Hepatocyte (in vitro differentiated cells): Measurements from ENCODE around the gene SNX24. TPM values are rescaled to one million over a fixed set of nuclear protein-coding genes. Genes with fewer than 3 reads are reported as not detected.

ENCODE experiments used
- DNase-seq: peaks from one replicate; pipeline ENCODE4 v3.0.0-alpha.2; 2016; ENCODE audit warnings: low spot score
- H2AFZ ChIP-seq: fragments of 200-600 bp; sonication (generic); 2 replicates; pipeline ENCODE4 v1.6.0; 2016; ENCODE audit warnings: antibody characterized with exemption, mild to moderate bottlenecking
- H3K27ac ChIP-seq: fragments of 200-600 bp; sonication (generic); 2 replicates; pipeline ENCODE4 v1.5.1; 2016; ENCODE audit warnings: mild to moderate bottlenecking
- H3K27me3 ChIP-seq: fragments of 200-600 bp; sonication (generic); 2 replicates; pipeline ENCODE4 v1.6.1; 2016
- H3K36me3 ChIP-seq: fragments of 200-600 bp; sonication (generic); replicated peaks from 2 replicates; pipeline ENCODE4 v1.5.1; 2016; ENCODE audit warnings: low read depth; ENCODE audit not compliant: insufficient read depth
- H3K4me1 ChIP-seq: fragments of 200-600 bp; sonication (generic); 2 replicates; pipeline ENCODE4 v1.5.1; 2016; ENCODE audit warnings: mild to moderate bottlenecking, moderate library complexity; ENCODE audit not compliant: insufficient read depth
- H3K4me2 ChIP-seq: fragments of 200-600 bp; sonication (generic); 2 replicates; pipeline ENCODE4 v1.6.0; 2016
- H3K4me3 ChIP-seq: fragments of 200-600 bp; sonication (generic); 2 replicates; pipeline ENCODE4 v1.5.1; 2016; ENCODE audit warnings: mild to moderate bottlenecking
- H3K79me2 ChIP-seq: fragments of 200-600 bp; sonication (generic); 2 replicates; pipeline ENCODE4 v1.6.0; 2017; ENCODE audit warnings: mild to moderate bottlenecking
- H3K9me2 ChIP-seq: fragments of 200-600 bp; sonication (generic); replicated peaks from 2 replicates; pipeline ENCODE4 v1.6.0; 2017; ENCODE audit warnings: mild to moderate bottlenecking; ENCODE audit not compliant: insufficient read depth
- H3K9me3 ChIP-seq: fragments of 200-600 bp; sonication (generic); 2 replicates; pipeline ENCODE4 v1.5.1; 2016; ENCODE audit warnings: low read depth, mild to moderate bottlenecking
- H4K20me1 ChIP-seq: fragments of 200-600 bp; sonication (generic); 2 replicates; pipeline ENCODE4 v1.6.0; 2016; ENCODE audit warnings: mild to moderate bottlenecking; ENCODE audit not compliant: insufficient read depth, poor library complexity, severe bottlenecking
- CTCF ChIP-seq: fragments of 200-600 bp; sonication (generic); IDR thresholded peaks from 2 replicates; pipeline ENCODE4 v1.5.1; 2016; ENCODE audit warnings: antibody characterized with exemption, mild to moderate bottlenecking; ENCODE audit not compliant: poor library complexity
- EZH2 ChIP-seq: fragments of 200-600 bp; sonication (generic); IDR thresholded peaks from 2 replicates; pipeline ENCODE4 v1.6.1; 2016; ENCODE audit warnings: antibody characterized with exemption, mild to moderate bottlenecking, borderline replicate concordance
- EZH2phosphoT487 ChIP-seq: fragments of 200-600 bp; sonication (generic); IDR thresholded peaks from one replicate; pipeline ENCODE4 v1.6.1; 2018; ENCODE audit warnings: antibody characterized with exemption, mild to moderate bottlenecking, low read depth, moderate library complexity; ENCODE audit not compliant: unreplicated experiment, severe bottlenecking
- WGBS: methylation state at CpG from one replicate; pipeline ENCODE4 v1.1.6; 2016; ENCODE audit warnings: low lambda C conversion rate; ENCODE audit errors: missing lambda C conversion rate; 5-methylcytosine and 5-hydroxymethylcytosine counted together
- polyA plus RNA-seq: library from polyadenylated mRNA; unstranded; fragments of >200 nt; fragmentation: Nextera tagmentation; extraction: Ambion mirVana; gene quantifications from 2 replicates; pipeline ENCODE4 v1.2.1, GENCODE V29; 2016
- total RNA-seq: library from RNA; depleted of rRNA; stranded (reverse); fragments of >200 nt; gene quantifications from 2 replicates; pipeline ENCODE4 v1.2.3, GENCODE V29; 2014

The SNX24 gene
- total and polyA plus RNA-seq, 2 experiments from 2014 or later = 28.8 to 38.2 TPM

GRCh38 chr5:122863240-122863639, 17.8 kb downstream of the SNX24 start:
- Histone ChIP-seq H3K27ac (no peak overlapping the region), H2AFZ (no peak overlapping the region), H3K79me2 (peaks cover 44% of the 10 kb centered on the region), H3K4me2 (no peak overlapping the region), H3K4me3 (no peak overlapping the region), H4K20me1 (no peaks in the 10 kb centered on the region), H3K9me3 (no peaks in the 10 kb centered on the region), H3K27me3 (no peaks in the 10 kb centered on the region), H3K9me2 (no peaks in the 10 kb centered on the region), H3K4me1 (peaks cover 7% of the 10 kb centered on the region), H3K36me3 (no peaks in the 10 kb centered on the region)
- no peak for TF ChIP-seq EZH2
- no peak for DNase-seq
- 83% methylated on average over 1 of the region's 2 CpGs for WGBS

- Histone ChIP-seq H3K36me3 (no peaks in the 10 kb centered on the region), H3K4me1 (peaks cover 7% of the 10 kb centered on the region), H3K79me2 (peaks cover 44% of the 10 kb centered on the region), H3K27ac (no peak overlapping the region), H4K20me1 (no peaks in the 10 kb centered on the region), H3K4me3 (no peak overlapping the region), H3K27me3 (no peaks in the 10 kb centered on the region), H2AFZ (no peak overlapping the region), H3K4me2 (no peak overlapping the region), H3K9me3 (no peaks in the 10 kb centered on the region), H3K9me2 (no peaks in the 10 kb centered on the region)
- DNase-seq = no peak
- TF ChIP-seq EZH2phosphoT487 = no peak
- no peak for TF ChIP-seq EZH2
- no peak for TF ChIP-seq CTCF
- 100% methylated on average over 4 of the region's 4 CpGs for WGBS
These were observed 18.3 kb downstream of the SNX24 start for GRCh38 chr5:122863721-122864120.

- Histone ChIP-seq H3K9me3 (no peaks in the 10 kb centered on the region), H3K27me3 (no peaks in the 10 kb centered on the region), H3K4me1 (peaks cover 8% of the 10 kb centered on the region), H3K36me3 (no peaks in the 10 kb centered on the region), H2AFZ (no peak overlapping the region), H3K4me3 (no peak overlapping the region), H3K9me2 (no peaks in the 10 kb centered on the region), H3K4me2 (no peak overlapping the region), H4K20me1 (no peaks in the 10 kb centered on the region), H3K27ac (no peak overlapping the region), H3K79me2 (peaks cover 48% of the 10 kb centered on the region)
- DNase-seq = no peak
- 96% methylated on average over 6 of the region's 6 CpGs for WGBS
- TF ChIP-seq CTCF (no peak), EZH2 (no peak), EZH2phosphoT487 (no peak)
These were observed 19.0 kb downstream of the SNX24 start for GRCh38 chr5:122864400-122864799.

GRCh38 chr5:122864842-122865241, 19.4 kb downstream of the SNX24 start:
- Histone ChIP-seq H3K9me2 (no peaks in the 10 kb centered on the region), H3K79me2 (peaks cover 44% of the 10 kb centered on the region), H3K4me3 (no peak overlapping the region), H3K9me3 (no peaks in the 10 kb centered on the region), H3K36me3 (no peaks in the 10 kb centered on the region), H3K27ac (no peak overlapping the region), H3K4me1 (peaks cover 8% of the 10 kb centered on the region), H2AFZ (no peak overlapping the region), H4K20me1 (no peaks in the 10 kb centered on the region), H3K4me2 (no peak overlapping the region), H3K27me3 (no peaks in the 10 kb centered on the region)
- 91% methylated on average over 1 of the region's 1 CpG for WGBS
- DNase-seq = no peak
- no peak for TF ChIP-seq EZH2phosphoT487
